NCI-H2029 treated with DMSO at 0.1 percent for 48 hours (cell line): ENCODE results near the gene PDK3.

ENCODE experiments used
- DNase-seq: peaks from one replicate; lab custom pipeline; 2025; lab: John Stamatoyannopoulos, UW

PDK3 gene

DNA sequence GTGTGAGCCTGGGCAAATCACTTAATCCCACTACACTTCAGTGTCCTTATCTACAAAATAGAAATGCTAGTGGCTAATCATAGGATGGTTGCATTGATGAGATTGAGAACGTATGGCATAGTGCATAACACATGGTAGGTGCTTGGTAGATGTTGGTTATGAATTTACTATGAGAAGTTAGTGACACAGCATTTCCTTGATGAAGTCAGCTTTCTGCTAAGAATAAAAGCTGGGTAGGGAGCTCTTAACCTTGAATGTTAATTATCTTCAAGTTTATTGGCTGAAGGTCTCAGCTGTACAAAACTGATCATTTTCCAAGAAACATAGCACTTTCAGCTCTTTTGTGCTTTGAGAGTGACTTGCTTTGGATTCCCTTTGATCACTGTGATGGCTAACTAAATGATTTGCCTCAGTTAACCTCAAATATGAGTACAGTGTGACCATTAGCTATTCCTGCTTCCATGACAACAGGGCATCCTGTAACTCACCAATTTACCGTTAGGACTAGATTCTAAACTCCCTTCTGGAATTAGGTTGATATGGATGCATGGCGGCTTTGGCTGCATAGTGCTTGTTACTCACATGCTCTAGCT is 17.8 kb downstream of the PDK3 start:
- DNase-seq = no peak

DNA sequence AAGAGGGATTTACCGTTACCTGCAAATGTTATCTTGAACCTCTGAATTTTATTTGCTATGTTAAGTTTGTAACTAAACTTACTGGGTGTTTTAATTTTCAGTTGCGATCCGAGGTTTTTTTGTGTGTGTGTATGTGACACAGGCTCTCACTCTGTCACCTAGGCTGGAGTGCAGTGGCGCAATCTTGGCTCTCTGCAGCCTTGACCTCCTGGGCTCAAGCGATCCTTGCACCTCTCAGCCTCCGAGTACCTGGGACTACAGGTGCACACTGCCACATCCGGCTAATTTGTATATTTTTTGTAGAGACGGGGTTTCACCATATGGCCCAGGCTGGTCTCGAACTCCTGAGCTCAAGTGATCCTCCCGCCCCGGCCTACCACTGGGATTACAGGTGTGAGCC is 18.5 kb downstream of the PDK3 start:
- DNase-seq = no peak

DNA sequence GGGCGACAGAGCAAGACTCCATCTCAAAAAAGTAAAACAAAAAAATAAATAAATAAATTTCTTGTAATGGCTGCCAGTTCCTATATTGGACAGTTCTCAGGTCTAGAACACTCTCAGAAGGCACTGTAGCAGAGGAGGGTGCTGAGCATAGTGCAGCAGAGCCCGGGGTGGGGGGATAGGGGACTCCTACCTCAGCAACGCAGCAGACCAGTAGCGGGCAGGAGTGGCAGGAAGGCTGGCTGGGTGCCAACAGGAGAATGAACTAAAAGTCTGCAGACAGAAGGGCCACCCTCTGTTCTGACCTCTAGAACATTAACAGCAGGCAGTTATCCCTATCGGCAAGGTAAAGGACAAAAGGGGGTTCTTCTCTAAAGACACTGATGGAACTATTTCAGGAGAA is 20.2 kb downstream of the PDK3 start:
- no peak for DNase-seq

DNA sequence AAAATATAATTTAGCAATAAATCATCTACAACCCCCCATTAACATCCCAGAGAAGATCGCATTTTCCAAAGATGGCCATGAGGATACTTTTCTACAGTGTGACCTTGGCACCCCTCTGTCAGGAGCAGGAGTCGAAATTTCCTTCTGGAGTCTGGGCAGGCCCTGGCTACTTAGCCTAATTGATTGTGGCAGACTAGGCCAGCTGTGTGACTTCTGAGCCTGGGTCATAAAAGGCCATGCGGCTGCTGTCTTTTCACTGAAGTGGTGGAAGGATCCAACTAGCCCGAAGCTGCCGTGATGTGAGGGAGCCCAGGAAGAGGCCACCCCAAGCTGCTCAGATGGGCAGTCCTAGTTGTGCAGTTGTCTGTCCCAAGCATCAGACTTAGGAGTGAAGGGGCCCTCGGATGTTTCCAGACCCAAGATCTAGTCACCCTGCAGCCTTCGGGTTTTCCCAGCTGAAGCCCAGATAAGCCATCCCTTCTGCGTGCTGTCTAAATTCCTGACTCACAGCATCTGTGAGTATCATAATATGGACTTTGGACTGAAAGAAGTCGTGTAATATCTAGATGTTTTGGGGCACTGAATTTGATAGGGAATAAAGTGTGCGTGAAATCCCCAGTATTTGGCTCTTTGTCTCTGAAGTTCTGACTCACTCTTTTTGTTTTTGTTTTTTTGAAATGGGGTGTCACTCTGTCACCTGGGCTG is 21.0 kb downstream of the PDK3 start:
- DNase-seq = no peak

DNA sequence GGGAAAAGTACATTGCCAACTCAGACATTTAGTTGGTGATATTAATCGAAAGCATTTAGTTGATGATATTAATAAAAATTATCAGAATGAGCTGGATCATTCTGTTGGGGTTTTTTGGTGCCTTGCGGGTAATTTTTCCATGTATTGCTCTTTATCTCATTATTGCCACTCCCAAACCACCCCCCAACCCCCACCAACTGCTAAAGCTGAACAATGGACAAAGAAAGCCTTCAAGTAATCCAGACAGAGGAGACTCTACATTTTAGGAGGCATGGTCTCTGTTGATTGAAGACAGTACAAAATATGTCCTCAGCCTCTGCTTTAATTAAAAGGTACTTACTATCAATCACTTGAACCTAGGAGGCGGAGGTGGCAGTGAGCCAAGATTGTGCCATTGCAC is 22.5 kb downstream of the PDK3 start:
- DNase-seq = no peak

DNA sequence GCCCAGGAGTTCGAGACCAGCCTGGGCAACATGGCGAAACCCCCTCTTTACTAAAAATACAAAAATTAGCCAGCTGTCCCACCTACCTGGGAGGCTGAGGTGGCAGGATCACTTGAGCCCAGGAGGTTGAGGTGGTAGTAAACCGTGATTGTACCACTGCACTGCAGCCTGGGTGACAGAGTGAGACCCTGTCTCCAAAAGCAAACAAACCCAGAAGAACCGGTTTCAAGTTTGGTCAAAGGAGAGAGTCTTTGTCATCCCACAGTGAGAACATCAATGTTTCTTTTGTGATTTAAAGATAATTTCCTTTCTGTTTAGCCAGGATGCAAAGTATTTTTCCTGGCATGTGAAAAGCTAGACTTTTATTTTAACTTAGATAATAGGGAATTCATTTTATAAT is 26.7 kb downstream of the PDK3 start:
- no peak for DNase-seq

DNA sequence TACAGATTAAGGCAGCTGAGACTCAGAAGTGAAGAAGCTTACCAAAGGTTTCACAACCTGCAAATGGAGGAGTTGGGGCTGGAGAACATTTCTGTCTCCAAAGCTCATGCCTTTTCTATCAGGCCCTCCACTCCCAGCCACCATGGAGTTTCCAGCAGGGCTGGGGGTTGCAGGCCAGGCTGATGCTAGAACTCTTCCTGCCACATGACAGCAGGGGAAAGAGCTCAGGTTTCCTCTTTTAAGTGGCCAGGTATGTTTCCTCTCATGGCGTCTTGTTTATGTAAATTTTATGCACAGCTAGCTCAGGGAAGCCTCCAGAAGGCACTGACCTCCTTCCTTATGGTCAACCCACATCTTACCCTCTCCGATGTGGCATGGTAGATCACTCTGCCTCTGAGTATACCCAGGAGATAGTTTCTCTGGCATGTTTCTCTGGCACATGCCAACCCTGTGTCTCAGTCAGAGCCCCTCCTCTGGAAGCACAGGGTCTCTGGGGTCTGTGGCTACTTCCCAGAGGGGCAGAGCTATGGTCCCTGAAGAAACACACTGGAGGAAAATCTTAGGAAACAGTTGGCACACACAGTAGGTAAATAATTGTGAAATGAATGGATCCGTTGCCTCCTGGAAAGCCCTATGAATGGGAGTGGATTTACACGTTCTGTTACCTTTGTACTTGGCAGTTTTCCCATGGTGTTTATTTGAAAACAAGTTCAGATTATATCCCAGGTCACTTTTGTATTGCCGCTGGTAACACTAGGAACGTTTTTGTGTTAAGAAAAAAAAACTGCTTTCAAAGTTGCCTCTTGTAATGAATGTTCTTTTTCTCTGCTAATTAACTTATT is 28.9 kb downstream of the PDK3 start:
- DNase-seq = no peak

DNA sequence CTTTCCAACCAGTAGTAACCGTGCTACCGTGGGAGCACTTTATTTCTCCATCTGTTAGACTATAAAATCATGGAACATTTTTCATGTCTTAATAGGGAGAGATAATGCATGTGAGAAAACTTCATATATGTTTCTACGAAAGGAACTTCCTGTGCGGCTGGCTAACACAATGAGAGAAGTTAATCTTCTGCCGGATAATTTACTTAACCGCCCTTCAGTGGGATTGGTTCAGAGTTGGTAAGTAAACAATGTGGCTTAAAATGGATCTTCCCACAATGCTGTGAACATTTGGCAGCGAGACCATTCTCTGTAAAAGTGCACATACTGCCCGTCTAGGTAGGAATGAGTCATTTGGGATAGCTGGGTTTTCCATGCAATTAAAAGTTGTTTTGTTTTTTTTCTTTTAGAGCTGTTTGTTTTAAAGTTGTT is 29.6 kb downstream of the PDK3 start:
- DNase-seq = no peak

DNA sequence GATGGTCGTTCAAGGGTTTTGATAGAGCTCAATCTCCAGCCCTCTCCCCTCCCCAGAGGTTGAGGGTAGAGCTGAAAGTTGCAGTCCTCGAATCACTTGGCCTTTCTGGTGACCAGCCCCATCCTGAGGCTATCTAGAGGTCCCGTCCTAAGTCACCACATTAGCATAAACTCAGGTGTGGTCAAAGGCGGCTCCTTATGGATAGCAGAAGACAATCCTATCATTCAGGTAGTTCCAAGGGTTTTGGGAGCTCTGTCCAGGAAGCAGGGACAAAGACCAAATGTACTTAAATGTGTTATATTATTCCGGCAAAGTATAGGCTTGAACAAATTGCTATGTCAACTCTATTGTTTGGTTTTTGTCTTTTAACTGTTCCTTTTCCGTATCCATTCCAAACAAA is 30.6 kb downstream of the PDK3 start:
- no peak for DNase-seq

DNA sequence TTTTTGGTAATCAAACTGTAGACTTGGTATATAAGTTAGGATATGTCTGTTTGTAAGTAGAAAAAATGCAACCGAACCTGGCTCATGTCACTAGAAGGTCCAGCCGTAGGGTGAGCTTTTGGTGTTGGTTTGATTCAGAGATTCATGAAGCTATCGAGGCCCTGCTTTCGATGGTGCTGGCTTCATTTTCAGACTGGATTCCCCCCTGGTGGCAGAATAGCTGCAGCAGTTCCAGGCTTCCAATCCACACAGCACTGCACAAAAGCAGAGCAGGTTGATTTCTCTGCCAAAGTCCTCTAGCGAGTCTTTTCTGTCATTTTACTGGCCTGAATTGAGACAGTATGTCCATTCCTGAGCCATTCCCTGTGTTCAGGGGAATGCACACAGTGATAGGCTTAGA is 33.1 kb downstream of the PDK3 start:
- no peak for DNase-seq

DNA sequence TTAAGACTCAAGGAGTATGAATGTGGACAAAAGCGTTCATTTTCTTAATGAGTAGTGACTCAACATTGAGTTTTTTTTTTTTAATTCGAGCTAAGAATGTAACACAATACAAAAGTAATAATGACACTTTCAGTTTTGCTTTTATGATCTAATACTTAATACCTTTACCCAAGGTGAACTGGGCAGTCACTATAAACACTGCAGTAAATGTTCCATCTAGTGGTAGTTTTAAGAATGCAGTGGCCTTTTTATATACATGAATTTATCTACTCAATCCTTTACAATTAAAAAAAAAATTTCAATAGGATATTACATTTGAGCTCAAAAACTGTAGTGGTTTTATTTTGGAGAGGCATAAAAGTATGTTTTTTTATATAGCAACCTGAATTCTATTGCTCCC is 33.9 kb downstream of the PDK3 start:
- DNase-seq = no peak

DNA sequence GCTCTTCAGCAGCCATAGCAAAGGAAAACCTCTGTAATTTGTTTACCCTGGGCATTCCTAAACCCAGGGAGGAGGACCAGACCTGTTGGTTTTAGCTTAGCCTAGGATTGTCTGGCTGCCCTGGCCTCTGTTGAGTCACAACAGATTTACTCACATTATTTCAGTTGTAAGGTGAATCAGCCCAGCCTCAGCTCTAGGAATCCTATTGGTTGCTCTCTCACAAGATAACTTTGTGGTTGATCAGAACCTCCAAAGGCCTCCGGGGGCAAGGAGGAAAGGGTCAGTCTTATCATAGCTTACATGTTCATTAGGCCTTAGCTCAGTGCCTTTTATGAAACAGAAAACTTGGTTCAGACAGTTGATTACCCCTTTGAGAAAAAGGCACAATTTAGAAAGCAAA is 41.0 kb downstream of the PDK3 start:
- no peak for DNase-seq

DNA sequence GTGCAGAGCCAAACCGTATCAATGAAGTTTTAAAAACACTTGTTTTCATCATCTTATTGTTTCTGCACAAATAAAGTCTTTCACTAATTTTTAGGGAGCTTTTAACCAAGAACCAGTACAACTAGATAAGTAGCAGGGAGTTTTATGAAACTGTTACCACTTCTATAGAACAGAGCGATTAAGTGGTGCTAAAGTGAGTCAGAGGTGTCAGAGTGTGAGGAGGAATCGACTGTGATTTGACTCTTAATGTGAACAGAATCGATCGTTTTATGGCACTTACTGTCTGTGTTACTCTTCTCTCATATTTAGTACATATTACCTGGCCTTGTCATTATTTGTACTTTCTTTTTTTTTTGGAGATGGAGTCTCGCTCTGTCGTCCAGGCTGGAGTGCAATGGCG is 43.3 kb downstream of the PDK3 start:
- DNase-seq = no peak

DNA sequence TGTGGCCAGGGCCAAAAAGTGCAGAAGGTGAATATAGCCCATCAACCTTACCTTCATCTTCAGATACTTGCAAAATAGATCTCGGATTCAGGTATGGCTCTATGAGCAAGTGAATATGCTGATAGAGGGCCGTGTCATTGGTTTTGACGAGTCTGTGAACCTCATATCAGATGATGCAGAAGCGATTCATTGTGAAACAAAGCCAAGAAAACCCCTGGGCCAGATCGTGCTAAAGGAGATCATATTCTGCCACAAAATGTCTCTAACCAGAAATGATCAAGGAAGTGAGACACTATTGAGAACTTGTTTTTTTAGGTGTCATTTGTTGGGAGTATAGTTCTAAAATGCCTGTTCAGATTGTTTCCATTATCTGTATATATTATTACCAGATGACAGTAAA is 48.3 kb downstream of the PDK3 start:
- DNase-seq = no peak

DNA sequence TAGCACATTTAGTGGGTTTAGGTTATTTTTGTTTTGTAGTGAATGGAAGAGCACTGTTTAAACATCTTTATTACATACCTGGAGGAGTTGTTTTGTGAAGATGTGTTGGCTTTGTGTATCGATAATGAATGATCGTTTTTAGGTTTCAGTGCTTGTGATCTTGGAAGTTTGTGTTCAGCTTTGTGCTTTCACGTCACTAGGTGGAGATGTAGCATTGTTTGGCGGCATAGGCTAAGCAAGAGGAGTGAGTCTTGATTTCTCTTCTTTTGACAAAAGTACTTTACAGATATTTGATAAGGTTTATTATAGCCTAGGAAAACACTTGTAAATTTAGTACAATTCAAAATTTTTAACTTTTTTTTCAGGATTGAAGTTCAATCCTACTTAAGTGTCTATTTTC is 50.4 kb downstream of the PDK3 start:
- no peak for DNase-seq

DNA sequence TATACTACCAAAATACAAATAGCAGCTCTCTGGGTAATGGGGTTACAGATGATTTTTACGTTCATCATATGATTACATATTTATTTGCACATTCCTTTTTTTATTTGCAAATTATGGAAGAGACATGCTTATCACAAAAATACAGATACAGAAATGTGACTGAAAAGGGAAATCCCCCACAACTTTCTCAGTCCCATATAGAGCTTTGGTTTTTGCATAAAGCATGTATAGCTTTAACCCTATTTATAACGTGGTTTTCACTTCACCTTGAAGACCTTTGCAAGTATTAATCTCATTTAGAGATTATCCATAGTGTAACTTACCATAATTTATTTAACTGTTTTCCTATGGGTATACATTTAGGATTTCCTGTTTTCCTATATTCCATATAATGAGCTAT is 55.4 kb downstream of the PDK3 start:
- no peak for DNase-seq

DNA sequence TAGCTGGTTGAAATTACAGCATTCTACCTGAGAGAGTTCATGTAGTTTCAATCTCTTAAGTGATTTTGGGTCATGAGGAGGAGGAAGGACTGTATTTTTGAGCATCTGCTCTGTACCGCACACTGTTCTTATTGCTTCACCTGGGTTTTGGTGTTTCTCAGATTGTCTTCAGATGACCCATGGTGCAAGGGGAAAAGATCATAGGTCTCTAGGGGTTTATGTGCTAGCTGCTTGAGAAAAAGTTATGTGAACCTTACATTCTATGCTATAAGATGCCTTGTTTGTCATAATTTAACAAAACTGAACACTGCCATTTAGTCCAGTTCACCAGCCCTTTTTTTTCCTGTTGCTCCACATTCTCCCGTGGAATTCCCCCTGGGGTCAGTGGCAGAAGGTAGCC is 60.4 kb downstream of the PDK3 start:
- no peak for DNase-seq

DNA sequence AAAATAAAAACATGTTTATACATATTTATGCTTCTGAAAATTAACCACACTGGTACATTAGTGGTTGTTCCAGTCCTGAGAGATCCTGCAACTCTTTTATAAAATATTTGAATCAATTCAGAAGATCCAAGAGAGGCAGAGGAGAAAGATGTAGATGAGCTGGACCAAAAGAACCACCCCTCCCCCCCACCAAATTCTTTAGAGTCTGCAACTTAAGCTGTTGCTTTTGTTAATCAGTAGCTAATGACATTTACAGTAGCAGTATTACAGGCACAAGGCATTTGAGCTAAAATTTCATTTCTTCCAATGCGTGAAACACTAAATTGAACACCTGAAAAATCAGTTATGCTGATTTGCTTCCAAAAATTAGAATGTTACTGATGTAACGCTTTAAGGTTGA is 61.5 kb downstream of the PDK3 start:
- DNase-seq = no peak

DNA sequence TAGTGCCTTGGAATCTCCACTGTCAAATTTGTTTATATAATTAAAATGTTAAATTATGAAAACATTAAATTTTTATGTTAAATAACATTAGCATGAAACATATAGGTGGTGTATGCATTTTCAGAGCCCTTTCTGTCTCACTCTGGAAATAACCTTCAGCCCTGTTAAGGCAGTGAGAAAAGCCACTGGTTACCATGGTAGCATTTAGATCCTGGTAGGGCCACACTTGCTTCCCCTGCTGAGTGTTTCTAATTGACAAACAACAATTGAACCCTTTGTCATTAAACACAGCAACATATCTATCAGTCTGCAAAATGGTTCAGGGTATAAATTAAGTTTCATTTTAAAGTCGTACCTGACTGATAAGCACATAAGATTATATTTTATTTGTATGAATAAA is 63.5 kb downstream of the PDK3 start:
- no peak for DNase-seq

DNA sequence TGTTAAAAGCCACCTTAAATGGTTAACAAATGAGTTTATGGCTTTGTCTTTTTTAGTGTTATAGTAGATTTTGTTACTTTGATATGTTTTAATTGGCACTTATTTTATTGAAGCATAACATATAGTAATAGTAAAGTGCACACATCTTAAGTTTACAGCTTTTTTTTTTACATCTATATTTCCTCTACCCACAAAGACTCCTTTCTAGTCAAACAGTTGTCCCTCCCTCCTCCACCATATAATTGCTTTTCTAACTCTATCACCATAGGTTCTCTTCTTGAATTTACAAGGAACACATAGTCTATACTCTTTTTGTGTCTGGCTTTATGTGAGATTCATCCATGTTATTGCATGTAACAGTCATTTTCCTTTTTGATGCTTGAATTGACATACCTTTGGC is 71.5 kb downstream of the PDK3 start:
- DNase-seq = no peak

DNA sequence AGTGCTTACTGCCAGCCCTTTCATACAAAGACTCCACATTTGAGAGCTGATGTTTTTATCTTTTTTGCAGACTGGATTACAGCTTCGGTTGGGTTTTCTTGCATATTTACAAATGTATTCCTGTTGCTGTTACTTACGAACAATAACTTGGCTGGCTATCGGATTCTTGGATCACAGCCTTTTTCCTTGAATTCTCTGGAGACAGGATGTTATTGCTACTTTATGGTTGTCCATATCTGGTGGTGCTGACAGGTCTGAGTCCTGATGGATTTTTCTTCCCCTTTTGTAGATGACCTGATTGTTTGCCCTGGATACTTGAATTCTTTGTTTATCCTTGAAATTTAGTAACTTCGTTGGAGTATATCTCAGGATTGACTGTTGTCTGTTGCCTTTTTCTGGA is 77.7 kb downstream of the PDK3 start:
- no peak for DNase-seq

DNA sequence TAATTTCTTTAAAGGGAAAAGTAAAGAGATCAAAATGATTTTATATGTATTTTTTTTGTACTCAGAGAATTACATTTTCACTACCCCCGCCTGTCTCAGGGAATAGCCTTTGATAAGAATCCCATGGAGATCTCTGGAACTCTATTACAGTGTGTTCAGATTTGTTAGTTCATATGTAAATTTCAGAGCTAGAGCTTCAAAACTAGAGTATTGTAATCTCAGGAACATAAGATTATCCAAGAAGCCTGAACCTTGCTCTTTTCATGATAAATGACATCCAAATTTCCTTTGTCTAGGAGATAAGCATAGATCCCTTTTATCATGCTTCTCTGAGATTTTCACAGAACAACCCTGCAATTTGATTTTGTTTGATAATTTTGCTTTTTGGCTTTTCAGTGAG is 82.9 kb downstream of the PDK3 start:
- DNase-seq = no peak

DNA sequence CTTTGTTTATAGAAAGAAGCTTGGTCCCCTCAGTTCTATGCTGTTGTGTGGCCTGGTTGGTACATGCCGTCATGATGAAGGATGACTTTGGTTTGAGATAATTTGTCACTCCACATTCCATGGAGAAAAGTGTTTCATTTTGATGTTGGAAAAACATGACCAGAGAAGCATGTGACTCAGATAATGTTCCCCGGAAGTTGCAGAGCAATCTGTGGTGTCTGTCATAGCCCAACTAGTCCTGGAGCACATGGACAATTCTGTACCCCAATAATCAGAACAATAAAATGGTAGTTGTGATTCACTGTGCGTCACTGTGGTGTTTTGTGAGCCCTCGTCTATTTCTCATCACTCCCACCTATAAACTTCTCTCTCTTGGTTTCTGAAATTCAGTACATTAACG is 85.1 kb downstream of the PDK3 start:
- DNase-seq = no peak
